PC-3 (cell line): ENCODE measurements around the gene PAX7. TPM values are rescaled to one million over a fixed set of nuclear protein-coding genes. Genes with fewer than 3 reads are reported as not detected.

Experiments
- ATAC-seq: fragments of 200-7000 bp; cut with Tn5 transposase; 2 replicates; pipeline ENCODE4 v1.9.1; 2020; ENCODE audit warnings: mild to moderate bottlenecking, moderate library complexity
- BruUV-seq: library from RNA; stranded (reverse); fragments of 400-500 nt; replicated peaks from 2 replicates; lab custom pipeline; 2021; lab: Mats Ljungman, UMichigan
- CTCF ChIA-PET: fragments of 300-600 bp; sonication (Branson Sonifier 250); formaldehyde crosslinking; loops from one replicate; lab custom pipeline; 2022; ENCODE audit warnings: antibody characterized with exemption; lab: Charles Lee
- POLR2A ChIA-PET: fragments of 300-600 bp; sonication (Branson Sonifier 250); formaldehyde crosslinking; loops from one replicate; lab custom pipeline; 2022; ENCODE audit warnings: antibody characterized with exemption; ENCODE audit not compliant: unreplicated experiment; lab: Charles Lee
- DNase-seq: peaks from one replicate; pipeline ENCODE4 v3.0.0-alpha.2; 2015
- H2AFZ ChIP-seq: fragments of 300-600 bp; sonication (generic); 2 replicates; pipeline ENCODE4 v1.6.0; 2016; ENCODE audit warnings: antibody characterized with exemption, low read length
- H3F3A ChIP-seq: fragments of 300-600 bp; sonication (generic); one replicate; pipeline ENCODE4 v1.6.0; 2017; ENCODE audit warnings: antibody characterized with exemption, low read length, control low read depth, mild to moderate bottlenecking; ENCODE audit not compliant: unreplicated experiment
- H3K27ac ChIP-seq: fragments of 300-600 bp; sonication (generic); 2 replicates; pipeline ENCODE4 v1.5.1; 2016; ENCODE audit warnings: mild to moderate bottlenecking, low read length
- H3K27me3 ChIP-seq: fragments of 300-600 bp; sonication (generic); 2 replicates; pipeline ENCODE4 v1.6.1; 2016; ENCODE audit warnings: low read length, mixed read lengths
- H3K36me3 ChIP-seq: fragments of 300-600 bp; sonication (generic); 2 replicates; pipeline ENCODE4 v1.6.1; 2016; ENCODE audit warnings: low read depth, mixed run types, low read length, mixed read lengths
- H3K4me1 ChIP-seq: fragments of 300-600 bp; sonication (generic); 2 replicates; pipeline ENCODE4 v1.5.1; 2016; ENCODE audit warnings: low read length; ENCODE audit not compliant: insufficient read depth
- H3K4me2 ChIP-seq: fragments of 300-600 bp; sonication (generic); 2 replicates; pipeline ENCODE4 v1.6.0; 2016; ENCODE audit warnings: low read length
- H3K4me3 ChIP-seq: fragments of 300-600 bp; sonication (generic); 2 replicates; pipeline ENCODE4 v1.5.1; 2016; ENCODE audit warnings: mild to moderate bottlenecking, low read length, mixed read lengths
- H3K79me2 ChIP-seq: fragments of 300-600 bp; sonication (generic); 2 replicates; pipeline ENCODE4 v1.6.1; 2017; ENCODE audit warnings: low read length, mixed read lengths
- H3K9ac ChIP-seq: fragments of 300-600 bp; sonication (generic); 2 replicates; pipeline ENCODE4 v1.6.0; 2016; ENCODE audit warnings: mild to moderate bottlenecking, low read length
- H3K9me2 ChIP-seq: fragments of 300-600 bp; sonication (generic); replicated peaks from 2 replicates; pipeline ENCODE4 v1.6.1; 2016; ENCODE audit warnings: mixed run types, low read length, mixed read lengths
- H3K9me3 ChIP-seq: fragments of 300-600 bp; sonication (generic); 2 replicates; pipeline ENCODE4 v1.6.1; 2016; ENCODE audit warnings: low read length, mixed read lengths
- H4K20me1 ChIP-seq: fragments of 300-600 bp; sonication (generic); 2 replicates; pipeline ENCODE4 v1.6.1; 2016; ENCODE audit warnings: low read length, mixed read lengths
- CTCF ChIP-seq: fragments of 300-600 bp; sonication (generic); conservative IDR thresholded peaks from 2 replicates; pipeline ENCODE4 v1.5.1; 2017; ENCODE audit warnings: antibody characterized with exemption, low read depth, mild to moderate bottlenecking, low read length
- EZH2 ChIP-seq: fragments of 300-600 bp; sonication (generic); IDR thresholded peaks from one replicate; pipeline ENCODE4 v1.6.1; 2017; ENCODE audit warnings: antibody characterized with exemption, mild to moderate bottlenecking, low read length; ENCODE audit not compliant: unreplicated experiment
- EZH2phosphoT487 ChIP-seq: fragments of 300-600 bp; sonication (generic); IDR thresholded peaks from 2 replicates; pipeline ENCODE4 v1.6.1; 2018; ENCODE audit warnings: mild to moderate bottlenecking, antibody characterized with exemption, low read length, borderline replicate concordance
- intact Hi-C: fragments of 100-400 bp; cut with micrococcal nuclease; formaldehyde crosslinking; loops from 2 replicates; pipeline ENCODE4 v1.9.0; 2023
- total RNA-seq: library from RNA; depleted of rRNA; stranded (reverse); fragments of >200 nt; gene quantifications from 2 replicates; pipeline ENCODE4 v1.2.3, GENCODE V29; 2014

The PAX7 gene
- total RNA-seq, 1 experiment from 2014 or later: not detected

GRCh38 chr1:18773753-18774152 lies 143.1 kb downstream of the PAX7 start:
- no peak overlapping the region for H3K4me3 ChIP-seq
- no peaks in the 10 kb centered on the region for H3K9me2 ChIP-seq
- H3K36me3 ChIP-seq: no peaks in the 10 kb centered on the region
- no peaks in the 10 kb centered on the region for H4K20me1 ChIP-seq
- no TSS peak for BruUV-seq
- peaks cover 89% of the 10 kb centered on the region for H3K27me3 ChIP-seq
- DNase-seq: no peak
- no peaks in the 10 kb centered on the region for H3F3A ChIP-seq
- ATAC-seq: no peak
- no peak overlapping the region for H2AFZ ChIP-seq
- ChIA-PET POLR2A (no interaction called here), CTCF (no interaction called here)
- H3K9me3 ChIP-seq: no peaks in the 10 kb centered on the region
- intact Hi-C loops: no loop called here
- H3K27ac ChIP-seq: no peak overlapping the region
- no peak for TF ChIP-seq EZH2
- TF ChIP-seq EZH2phosphoT487: no peak
- TF ChIP-seq CTCF: no peak
- no peak overlapping the region for H3K9ac ChIP-seq
- no peak overlapping the region for H3K4me2 ChIP-seq
- H3K79me2 ChIP-seq: no peaks in the 10 kb centered on the region
- H3K4me1 ChIP-seq: no peaks in the 10 kb centered on the region

- TF ChIP-seq EZH2: no peak
- no peak for TF ChIP-seq CTCF
- TF ChIP-seq EZH2phosphoT487: no peak
- Histone ChIP-seq H3K4me3 (no peak overlapping the region), H3K27me3 (peaks cover 90% of the 10 kb centered on the region), H2AFZ (no peak overlapping the region), H3K9ac (no peak overlapping the region), H4K20me1 (no peaks in the 10 kb centered on the region), H3K79me2 (no peaks in the 10 kb centered on the region), H3K4me2 (no peak overlapping the region), H3K9me3 (no peaks in the 10 kb centered on the region), H3K27ac (no peak overlapping the region), H3K36me3 (no peaks in the 10 kb centered on the region), H3K4me1 (no peaks in the 10 kb centered on the region), H3F3A (no peaks in the 10 kb centered on the region), H3K9me2 (no peaks in the 10 kb centered on the region)
- intact Hi-C loops: no loop called here
- POLR2A ChIA-PET: no interaction called here
- no TSS peak for BruUV-seq
- DNase-seq (no peak), ATAC-seq (no peak)
- CTCF ChIA-PET: no interaction called here
Observed at GRCh38 chr1:18775341-18775740, 144.7 kb downstream of the PAX7 start.

DNA sequence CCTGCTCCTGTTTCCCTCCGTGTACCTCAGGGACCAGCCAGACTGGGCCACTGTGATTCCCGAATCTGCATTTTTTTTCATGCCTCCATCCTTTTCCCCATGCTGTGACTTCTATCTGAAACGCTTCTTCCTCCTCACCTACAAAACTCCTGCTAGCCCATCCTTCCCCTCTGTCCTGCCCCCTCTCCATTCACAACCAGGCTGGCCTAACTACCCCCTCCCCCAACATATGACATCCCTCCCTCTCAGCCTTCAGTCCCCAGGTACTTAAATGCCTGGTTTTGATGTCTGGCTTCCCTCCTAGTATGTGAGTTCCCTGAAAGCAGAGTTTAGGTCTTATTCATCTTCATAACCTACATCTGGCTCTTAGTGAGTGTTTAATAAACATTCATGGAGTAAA lies 146.1 kb downstream of the PAX7 start:
- DNase-seq (no peak), ATAC-seq (no peak)
- H3K36me3 ChIP-seq: no peaks in the 10 kb centered on the region
- H3K27ac ChIP-seq: no peak overlapping the region
- H3K9me2 ChIP-seq: no peaks in the 10 kb centered on the region
- H3K4me1 ChIP-seq: no peaks in the 10 kb centered on the region
- no peaks in the 10 kb centered on the region for H4K20me1 ChIP-seq
- no peak overlapping the region for H3K4me2 ChIP-seq
- BruUV-seq: no TSS peak
- H3K9me3 ChIP-seq: no peaks in the 10 kb centered on the region
- no peak overlapping the region for H3K4me3 ChIP-seq
- intact Hi-C loops: no loop called here
- peaks cover 90% of the 10 kb centered on the region for H3K27me3 ChIP-seq
- no peaks in the 10 kb centered on the region for H3F3A ChIP-seq
- no peak overlapping the region for H3K9ac ChIP-seq
- no peak for TF ChIP-seq EZH2
- TF ChIP-seq EZH2phosphoT487: no peak
- TF ChIP-seq CTCF: no peak
- ChIA-PET CTCF (no interaction called here), POLR2A (no interaction called here)
- no peak overlapping the region for H2AFZ ChIP-seq
- no peaks in the 10 kb centered on the region for H3K79me2 ChIP-seq
